WTC11 (cell line): Measurements from ENCODE around the gene FBXL14. TPM values are rescaled to one million over a fixed set of nuclear protein-coding genes. Genes with fewer than 3 reads are reported as not detected.

Source experiments
- ATAC-seq: fragments of 200-7000 bp; cut with Tn5 transposase; 2 replicates; pipeline ENCODE4 v1.10.0; 2021; ENCODE audit warnings: mild to moderate bottlenecking, moderate library complexity
- CTCF ChIA-PET: fragments of 300-600 bp; sonication (Branson Sonifier 250); formaldehyde crosslinking; loops from one replicate; lab custom pipeline; 2021; ENCODE audit warnings: antibody characterized with exemption; lab: Charles Lee
- POLR2A ChIA-PET: fragments of 350-600 bp; sonication (Branson Sonifier 250); formaldehyde crosslinking; loops from one replicate; lab custom pipeline; 2021; ENCODE audit warnings: antibody characterized with exemption; lab: Charles Lee
- DNase-seq: peaks from one replicate; pipeline ENCODE4 v3.0.0; 2021; ENCODE audit warnings: low spot score
- H3K27ac Mint-ChIP-seq: 2 replicates; pipeline ENCODE4 v1.8.0; 2021; ENCODE audit warnings: mixed read lengths
- H3K27me3 Mint-ChIP-seq: 2 replicates; pipeline ENCODE4 v1.8.0; 2021; ENCODE audit warnings: low read depth, mild to moderate bottlenecking, moderate library complexity, mixed read lengths
- H3K36me3 Mint-ChIP-seq: 2 replicates; pipeline ENCODE4 v1.8.0; 2021; ENCODE audit warnings: mixed read lengths
- H3K4me1 Mint-ChIP-seq: 2 replicates; pipeline ENCODE4 v1.8.0; 2022; ENCODE audit warnings: mixed read lengths
- H3K4me3 Mint-ChIP-seq: 2 replicates; pipeline ENCODE4 v1.8.0; 2021; ENCODE audit warnings: mild to moderate bottlenecking, moderate library complexity, mixed read lengths
- H3K9me3 Mint-ChIP-seq: 2 replicates; pipeline ENCODE4 v1.8.0; 2021; ENCODE audit warnings: mixed read lengths
- ELF4 ChIP-seq: sonication (generic); formaldehyde crosslinking; IDR thresholded peaks from 2 replicates; pipeline ENCODE4 v1.8.1; 2022; ENCODE audit warnings: low read depth, mild to moderate bottlenecking, moderate library complexity, missing genetic modification reagents
- EMX1 ChIP-seq: fragments of 250-450 bp; sonication (Bioruptor Pico); IDR thresholded peaks from 2 replicates; pipeline ENCODE4 v1.8.0; 2021; ENCODE audit warnings: mild to moderate bottlenecking
- FOXK1 ChIP-seq: sonication (generic); formaldehyde crosslinking; IDR thresholded peaks from 2 replicates; pipeline ENCODE4 v1.8.0; 2022; ENCODE audit warnings: mild to moderate bottlenecking, moderate library complexity, missing genetic modification reagents
- HMGA2 ChIP-seq: fragments of 250-450 bp; sonication (Bioruptor Pico); IDR thresholded peaks from 2 replicates; pipeline ENCODE4 v1.4.0; 2021; ENCODE audit warnings: mild to moderate bottlenecking, moderate library complexity
- NFYB ChIP-seq: sonication (generic); formaldehyde crosslinking; conservative IDR thresholded peaks from 2 replicates; pipeline ENCODE4 v1.8.0; 2022; ENCODE audit warnings: low read depth, missing genetic modification reagents
- SMAD4 ChIP-seq: sonication (generic); formaldehyde crosslinking; IDR thresholded peaks from 2 replicates; pipeline ENCODE4 v1.8.0; 2022; ENCODE audit warnings: mild to moderate bottlenecking, missing genetic modification reagents
- SOX15 ChIP-seq: fragments of 250-450 bp; sonication (Bioruptor Pico); IDR thresholded peaks from 2 replicates; pipeline ENCODE4 v1.9.0; 2021; ENCODE audit warnings: mild to moderate bottlenecking
- TEAD1 ChIP-seq: sonication (generic); formaldehyde crosslinking; IDR thresholded peaks from 2 replicates; pipeline ENCODE4 v1.8.0; 2022; ENCODE audit warnings: mild to moderate bottlenecking, missing genetic modification reagents
- TEAD4 ChIP-seq: sonication (generic); formaldehyde crosslinking; IDR thresholded peaks from 2 replicates; pipeline ENCODE4 v1.8.0; 2022; ENCODE audit warnings: mild to moderate bottlenecking, missing genetic modification reagents
- TP53 ChIP-seq: sonication (generic); formaldehyde crosslinking; IDR thresholded peaks from 2 replicates; pipeline ENCODE4 v1.8.1; 2023; ENCODE audit warnings: mild to moderate bottlenecking, missing genetic modification reagents
- ZNF138 ChIP-seq: sonication (generic); formaldehyde crosslinking; conservative IDR thresholded peaks from 2 replicates; pipeline ENCODE4 v1.8.1; 2022; ENCODE audit warnings: mild to moderate bottlenecking, moderate library complexity, missing genetic modification reagents
- ZNF423 ChIP-seq: fragments of 250-450 bp; sonication (Bioruptor Pico); IDR thresholded peaks from 2 replicates; pipeline ENCODE4 v2.1.2; 2022; ENCODE audit warnings: mild to moderate bottlenecking, moderate library complexity
- total RNA-seq: library from RNA; stranded (reverse); gene quantifications from 3 replicates; pipeline ENCODE4 v1.2.3, GENCODE V29; 2021
- TF ChIP-seq, protein P1 (sequence below): sonication (generic); formaldehyde crosslinking; IDR thresholded peaks from 2 replicates; pipeline ENCODE4 v1.8.1; 2022; ENCODE audit warnings: low read depth, missing genetic modification reagents, borderline replicate concordance
- TF ChIP-seq, protein P2 (sequence below): fragments of 200-600 bp; IDR thresholded peaks from 2 replicates; pipeline ENCODE4 v1.8.0; 2022; ENCODE audit warnings: antibody characterized with exemption
- TF ChIP-seq, protein P3 (sequence below): sonication (generic); formaldehyde crosslinking; IDR thresholded peaks from 2 replicates; pipeline ENCODE4 v1.8.1; 2022; ENCODE audit warnings: mild to moderate bottlenecking, missing genetic modification reagents, moderate library complexity, borderline replicate concordance
- TF ChIP-seq, protein P4 (sequence below): sonication (generic); formaldehyde crosslinking; IDR thresholded peaks from 2 replicates; pipeline ENCODE4 v1.8.0; 2022; ENCODE audit warnings: mild to moderate bottlenecking, missing genetic modification reagents
- TF ChIP-seq, protein P5 (sequence below): sonication (generic); formaldehyde crosslinking; IDR thresholded peaks from 2 replicates; pipeline ENCODE4 v1.8.1; 2023; ENCODE audit warnings: mild to moderate bottlenecking, moderate library complexity, missing genetic modification reagents
- TF ChIP-seq, protein P6 (sequence below): sonication (generic); formaldehyde crosslinking; IDR thresholded peaks from 2 replicates; pipeline ENCODE4 v1.8.1; 2023; ENCODE audit warnings: mild to moderate bottlenecking, missing genetic modification reagents
- TF ChIP-seq, protein P7 (sequence below): sonication (generic); formaldehyde crosslinking; IDR thresholded peaks from 2 replicates; pipeline ENCODE4 v1.8.1; 2022; ENCODE audit warnings: missing genetic modification reagents, borderline replicate concordance
- TF ChIP-seq, protein P8 (sequence below): sonication (generic); formaldehyde crosslinking; IDR thresholded peaks from 2 replicates; pipeline ENCODE4 v1.8.0; 2022; ENCODE audit warnings: mild to moderate bottlenecking, missing genetic modification reagents
- TF ChIP-seq, protein P9 (sequence below): fragments of 250-450 bp; sonication (Bioruptor Pico); IDR thresholded peaks from 2 replicates; pipeline ENCODE4 v1.9.0; 2021; ENCODE audit warnings: moderate library complexity, mild to moderate bottlenecking, inconsistent platforms, borderline replicate concordance

Gene FBXL14
- total RNA-seq, 1 experiment from 2014 or later = 12.0 TPM

DNA sequence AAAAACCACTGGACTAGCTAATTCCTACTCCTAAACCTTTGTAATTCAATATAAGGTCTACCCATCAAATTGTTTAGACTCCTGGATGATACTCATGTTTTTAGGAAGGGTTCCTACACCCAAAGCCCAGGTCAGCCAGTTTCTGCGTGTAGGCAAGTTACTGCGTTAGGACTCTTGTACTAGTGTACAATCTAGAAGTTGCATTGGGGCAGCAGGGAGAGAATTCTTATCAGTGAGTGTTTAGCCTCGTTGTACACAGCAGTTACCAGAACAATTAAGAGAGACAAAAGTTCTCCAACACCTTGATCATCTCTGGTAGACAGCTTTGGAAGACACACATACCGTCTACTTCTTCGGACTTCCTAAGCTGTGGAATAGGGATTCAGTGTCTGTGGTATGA is 29.2 kb downstream of the FBXL14 start:
- Mint-ChIP-seq H3K9me3 (no peaks in the 10 kb centered on the region), H3K27me3 (peaks cover 3% of the 10 kb centered on the region), H3K4me1 (peaks cover 10% of the 10 kb centered on the region), H3K36me3 (no peaks in the 10 kb centered on the region), H3K27ac (no peak overlapping the region), H3K4me3 (no peak overlapping the region)
- ChIA-PET CTCF (interaction anchor here (1.9 to 2.2 kb wide), 2 partner anchors 48 to 447 kb away, joined by 11 read pairs; no protein-coding TSS in a partner anchor), POLR2A (no interaction called here)
- DNase-seq (no peak), ATAC-seq (no peak)
- TF ChIP-seq EMX1 = no peak
- TF ChIP-seq SMAD4 (CRISPR knock-in tag) = no peak
- no peak for TF ChIP-seq ZNF138
- TF ChIP-seq TP53 (CRISPR knock-in tag) = no peak
- no peak for TF ChIP-seq TEAD1
- TF ChIP-seq, protein P1, sequence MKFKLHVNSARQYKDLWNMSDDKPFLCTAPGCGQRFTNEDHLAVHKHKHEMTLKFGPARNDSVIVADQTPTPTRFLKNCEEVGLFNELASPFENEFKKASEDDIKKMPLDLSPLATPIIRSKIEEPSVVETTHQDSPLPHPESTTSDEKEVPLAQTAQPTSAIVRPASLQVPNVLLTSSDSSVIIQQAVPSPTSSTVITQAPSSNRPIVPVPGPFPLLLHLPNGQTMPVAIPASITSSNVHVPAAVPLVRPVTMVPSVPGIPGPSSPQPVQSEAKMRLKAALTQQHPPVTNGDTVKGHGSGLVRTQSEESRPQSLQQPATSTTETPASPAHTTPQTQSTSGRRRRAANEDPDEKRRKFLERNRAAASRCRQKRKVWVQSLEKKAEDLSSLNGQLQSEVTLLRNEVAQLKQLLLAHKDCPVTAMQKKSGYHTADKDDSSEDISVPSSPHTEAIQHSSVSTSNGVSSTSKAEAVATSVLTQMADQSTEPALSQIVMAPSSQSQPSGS = no peak
- TF ChIP-seq, protein P2, sequence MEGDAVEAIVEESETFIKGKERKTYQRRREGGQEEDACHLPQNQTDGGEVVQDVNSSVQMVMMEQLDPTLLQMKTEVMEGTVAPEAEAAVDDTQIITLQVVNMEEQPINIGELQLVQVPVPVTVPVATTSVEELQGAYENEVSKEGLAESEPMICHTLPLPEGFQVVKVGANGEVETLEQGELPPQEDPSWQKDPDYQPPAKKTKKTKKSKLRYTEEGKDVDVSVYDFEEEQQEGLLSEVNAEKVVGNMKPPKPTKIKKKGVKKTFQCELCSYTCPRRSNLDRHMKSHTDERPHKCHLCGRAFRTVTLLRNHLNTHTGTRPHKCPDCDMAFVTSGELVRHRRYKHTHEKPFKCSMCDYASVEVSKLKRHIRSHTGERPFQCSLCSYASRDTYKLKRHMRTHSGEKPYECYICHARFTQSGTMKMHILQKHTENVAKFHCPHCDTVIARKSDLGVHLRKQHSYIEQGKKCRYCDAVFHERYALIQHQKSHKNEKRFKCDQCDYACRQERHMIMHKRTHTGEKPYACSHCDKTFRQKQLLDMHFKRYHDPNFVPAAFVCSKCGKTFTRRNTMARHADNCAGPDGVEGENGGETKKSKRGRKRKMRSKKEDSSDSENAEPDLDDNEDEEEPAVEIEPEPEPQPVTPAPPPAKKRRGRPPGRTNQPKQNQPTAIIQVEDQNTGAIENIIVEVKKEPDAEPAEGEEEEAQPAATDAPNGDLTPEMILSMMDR = no peak

DNA sequence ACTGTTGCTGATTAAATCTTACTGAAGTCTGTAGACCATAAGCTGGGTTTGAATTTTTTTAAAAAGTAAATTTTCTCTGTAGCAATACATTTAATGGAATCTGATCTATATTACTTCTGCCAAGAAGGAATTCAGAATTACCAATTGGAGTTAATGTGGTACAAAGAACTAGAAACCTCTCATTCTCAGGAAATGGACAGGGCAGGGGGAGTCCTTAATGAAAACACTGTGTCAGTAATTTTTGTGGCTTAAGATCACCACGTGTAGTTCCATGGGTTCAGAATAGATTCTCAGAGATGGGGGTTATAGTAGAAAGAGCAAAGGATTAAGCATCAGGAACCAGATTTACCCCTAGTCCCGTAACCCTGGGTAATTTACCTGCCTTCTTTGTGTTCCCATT is 30.3 kb downstream of the FBXL14 start:
- Mint-ChIP-seq H3K27ac (no peak overlapping the region), H3K27me3 (peaks cover 3% of the 10 kb centered on the region), H3K36me3 (no peaks in the 10 kb centered on the region), H3K4me1 (peaks cover 18% of the 10 kb centered on the region), H3K4me3 (no peak overlapping the region), H3K9me3 (0 out of 2 replicates have a peak, but pooled peaks cover 5% of the 10 kb centered on the region)
- POLR2A ChIA-PET = no interaction called here
- ATAC-seq (no peak), DNase-seq (no peak)
- CTCF ChIA-PET = no interaction called here
- TF ChIP-seq ELF4 (CRISPR knock-in tag) (no peak), EMX1 (no peak), SOX15 (no peak), TEAD4 (CRISPR knock-in tag) (no peak), NFYB (CRISPR knock-in tag) (no peak), ZNF423 (CRISPR knock-in tag) (no peak), HMGA2 (CRISPR knock-in tag) (no peak), FOXK1 (CRISPR knock-in tag) (no peak)
- TF ChIP-seq, protein P3, sequence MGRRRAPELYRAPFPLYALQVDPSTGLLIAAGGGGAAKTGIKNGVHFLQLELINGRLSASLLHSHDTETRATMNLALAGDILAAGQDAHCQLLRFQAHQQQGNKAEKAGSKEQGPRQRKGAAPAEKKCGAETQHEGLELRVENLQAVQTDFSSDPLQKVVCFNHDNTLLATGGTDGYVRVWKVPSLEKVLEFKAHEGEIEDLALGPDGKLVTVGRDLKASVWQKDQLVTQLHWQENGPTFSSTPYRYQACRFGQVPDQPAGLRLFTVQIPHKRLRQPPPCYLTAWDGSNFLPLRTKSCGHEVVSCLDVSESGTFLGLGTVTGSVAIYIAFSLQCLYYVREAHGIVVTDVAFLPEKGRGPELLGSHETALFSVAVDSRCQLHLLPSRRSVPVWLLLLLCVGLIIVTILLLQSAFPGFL (CRISPR knock-in tag) = no peak
- TF ChIP-seq, protein P4, sequence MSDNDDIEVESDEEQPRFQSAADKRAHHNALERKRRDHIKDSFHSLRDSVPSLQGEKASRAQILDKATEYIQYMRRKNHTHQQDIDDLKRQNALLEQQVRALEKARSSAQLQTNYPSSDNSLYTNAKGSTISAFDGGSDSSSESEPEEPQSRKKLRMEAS (CRISPR knock-in tag) = no peak
- TF ChIP-seq, protein P5, sequence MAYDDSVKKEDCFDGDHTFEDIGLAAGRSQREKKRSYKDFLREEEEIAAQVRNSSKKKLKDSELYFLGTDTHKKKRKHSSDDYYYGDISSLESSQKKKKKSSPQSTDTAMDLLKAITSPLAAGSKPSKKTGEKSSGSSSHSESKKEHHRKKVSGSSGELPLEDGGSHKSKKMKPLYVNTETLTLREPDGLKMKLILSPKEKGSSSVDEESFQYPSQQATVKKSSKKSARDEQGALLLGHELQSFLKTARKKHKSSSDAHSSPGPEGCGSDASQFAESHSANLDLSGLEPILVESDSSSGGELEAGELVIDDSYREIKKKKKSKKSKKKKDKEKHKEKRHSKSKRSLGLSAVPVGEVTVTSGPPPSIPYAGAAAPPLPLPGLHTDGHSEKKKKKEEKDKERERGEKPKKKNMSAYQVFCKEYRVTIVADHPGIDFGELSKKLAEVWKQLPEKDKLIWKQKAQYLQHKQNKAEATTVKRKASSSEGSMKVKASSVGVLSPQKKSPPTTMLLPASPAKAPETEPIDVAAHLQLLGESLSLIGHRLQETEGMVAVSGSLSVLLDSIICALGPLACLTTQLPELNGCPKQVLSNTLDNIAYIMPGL (CRISPR knock-in tag) = no peak
- TF ChIP-seq, protein P6, sequence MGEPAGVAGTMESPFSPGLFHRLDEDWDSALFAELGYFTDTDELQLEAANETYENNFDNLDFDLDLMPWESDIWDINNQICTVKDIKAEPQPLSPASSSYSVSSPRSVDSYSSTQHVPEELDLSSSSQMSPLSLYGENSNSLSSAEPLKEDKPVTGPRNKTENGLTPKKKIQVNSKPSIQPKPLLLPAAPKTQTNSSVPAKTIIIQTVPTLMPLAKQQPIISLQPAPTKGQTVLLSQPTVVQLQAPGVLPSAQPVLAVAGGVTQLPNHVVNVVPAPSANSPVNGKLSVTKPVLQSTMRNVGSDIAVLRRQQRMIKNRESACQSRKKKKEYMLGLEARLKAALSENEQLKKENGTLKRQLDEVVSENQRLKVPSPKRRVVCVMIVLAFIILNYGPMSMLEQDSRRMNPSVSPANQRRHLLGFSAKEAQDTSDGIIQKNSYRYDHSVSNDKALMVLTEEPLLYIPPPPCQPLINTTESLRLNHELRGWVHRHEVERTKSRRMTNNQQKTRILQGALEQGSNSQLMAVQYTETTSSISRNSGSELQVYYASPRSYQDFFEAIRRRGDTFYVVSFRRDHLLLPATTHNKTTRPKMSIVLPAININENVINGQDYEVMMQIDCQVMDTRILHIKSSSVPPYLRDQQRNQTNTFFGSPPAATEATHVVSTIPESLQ (CRISPR knock-in tag) = no peak
- TF ChIP-seq, protein P7, sequence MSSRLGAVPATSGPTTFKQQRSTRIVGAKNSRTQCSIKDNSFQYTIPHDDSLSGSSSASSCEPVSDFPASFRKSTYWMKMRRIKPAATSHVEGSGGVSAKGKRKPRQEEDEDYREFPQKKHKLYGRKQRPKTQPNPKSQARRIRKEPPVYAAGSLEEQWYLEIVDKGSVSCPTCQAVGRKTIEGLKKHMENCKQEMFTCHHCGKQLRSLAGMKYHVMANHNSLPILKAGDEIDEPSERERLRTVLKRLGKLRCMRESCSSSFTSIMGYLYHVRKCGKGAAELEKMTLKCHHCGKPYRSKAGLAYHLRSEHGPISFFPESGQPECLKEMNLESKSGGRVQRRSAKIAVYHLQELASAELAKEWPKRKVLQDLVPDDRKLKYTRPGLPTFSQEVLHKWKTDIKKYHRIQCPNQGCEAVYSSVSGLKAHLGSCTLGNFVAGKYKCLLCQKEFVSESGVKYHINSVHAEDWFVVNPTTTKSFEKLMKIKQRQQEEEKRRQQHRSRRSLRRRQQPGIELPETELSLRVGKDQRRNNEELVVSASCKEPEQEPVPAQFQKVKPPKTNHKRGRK (CRISPR knock-in tag) = no peak
- TF ChIP-seq, protein P8, sequence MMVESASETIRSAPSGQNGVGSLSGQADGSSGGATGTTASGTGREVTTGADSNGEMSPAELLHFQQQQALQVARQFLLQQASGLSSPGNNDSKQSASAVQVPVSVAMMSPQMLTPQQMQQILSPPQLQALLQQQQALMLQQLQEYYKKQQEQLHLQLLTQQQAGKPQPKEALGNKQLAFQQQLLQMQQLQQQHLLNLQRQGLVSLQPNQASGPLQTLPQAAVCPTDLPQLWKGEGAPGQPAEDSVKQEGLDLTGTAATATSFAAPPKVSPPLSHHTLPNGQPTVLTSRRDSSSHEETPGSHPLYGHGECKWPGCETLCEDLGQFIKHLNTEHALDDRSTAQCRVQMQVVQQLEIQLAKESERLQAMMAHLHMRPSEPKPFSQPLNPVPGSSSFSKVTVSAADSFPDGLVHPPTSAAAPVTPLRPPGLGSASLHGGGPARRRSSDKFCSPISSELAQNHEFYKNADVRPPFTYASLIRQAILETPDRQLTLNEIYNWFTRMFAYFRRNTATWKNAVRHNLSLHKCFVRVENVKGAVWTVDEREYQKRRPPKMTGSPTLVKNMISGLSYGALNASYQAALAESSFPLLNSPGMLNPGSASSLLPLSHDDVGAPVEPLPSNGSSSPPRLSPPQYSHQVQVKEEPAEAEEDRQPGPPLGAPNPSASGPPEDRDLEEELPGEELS (CRISPR knock-in tag) = no peak
- TF ChIP-seq, protein P9, sequence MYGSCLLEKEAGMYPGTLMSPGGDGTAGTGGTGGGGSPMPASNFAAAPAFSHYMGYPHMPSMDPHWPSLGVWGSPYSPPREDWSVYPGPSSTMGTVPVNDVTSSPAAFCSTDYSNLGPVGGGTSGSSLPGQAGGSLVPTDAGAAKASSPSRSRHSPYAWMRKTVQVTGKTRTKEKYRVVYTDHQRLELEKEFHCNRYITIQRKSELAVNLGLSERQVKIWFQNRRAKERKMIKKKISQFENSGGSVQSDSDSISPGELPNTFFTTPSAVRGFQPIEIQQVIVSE (CRISPR knock-in tag) = no peak
